Thyroid gland (tissue), 4 donors: ENCODE measurements around the gene POT1. TPM values are rescaled to one million over a fixed set of nuclear protein-coding genes. Genes with fewer than 3 reads are reported as not detected.

Experiments
- DNase-seq, 2 donors: peaks; one replicate each; pipeline ENCODE4 v3.0.0-alpha.2; 2019
- H3K27ac ChIP-seq, 3 donors: fragments of 200-600 bp; sonication (generic); 1 replicate in 2 of 3; 2 replicates in 1 of 3; pipeline ENCODE4 v1.5.1; 2016 to 2019; ENCODE audit warnings: mild to moderate bottlenecking in 1 of 3, moderate library complexity in 1 of 3
- H3K27me3 ChIP-seq: fragments of 200-600 bp; sonication (generic); one replicate; pipeline ENCODE4 v1.5.1; 2019
- H3K36me3 ChIP-seq, 2 donors: fragments of 200-600 bp; sonication (generic); one replicate each; pipeline ENCODE4 v1.5.1; 2016 to 2019
- H3K4me1 ChIP-seq, 2 donors: fragments of 200-600 bp; sonication (generic); one replicate each; pipeline ENCODE4 v1.5.1; 2017 to 2019
- H3K4me3 ChIP-seq, 3 donors: fragments of 200-600 bp; sonication (generic); replicated peaks in 1 of 3; 1 replicate in 2 of 3; 2 replicates in 1 of 3; pipeline ENCODE4 v1.5.1; 2016; ENCODE audit warnings: mild to moderate bottlenecking in 1 of 3
- H3K9me3 ChIP-seq: fragments of 200-600 bp; sonication (generic); one replicate; pipeline ENCODE4 v1.5.1; 2017
- CTCF ChIP-seq, 6 experiments: fragments of 200-600 bp in 3 of 6; fragments of 450-650 bp in 3 of 6; sonication (generic) in 3 of 6; IDR thresholded peaks; one replicate each; pipeline ENCODE4 v1.5.1; 2016 to 2019; ENCODE audit warnings: antibody characterized with exemption in 6 of 6, mild to moderate bottlenecking in 2 of 6, inconsistent platforms in 1 of 6, moderate library complexity in 1 of 6
- POLR2A ChIP-seq, 2 donors: fragments of 450-650 bp; IDR thresholded peaks; one replicate each; pipeline ENCODE4 v1.6.1; 2017; ENCODE audit warnings: antibody characterized with exemption in 2 of 2, mild to moderate bottlenecking in 2 of 2, moderate library complexity in 1 of 2
- WGBS, 2 donors: methylation state at CpG; one replicate each; pipeline ENCODE4 v1.1.5; 2017; 5-methylcytosine and 5-hydroxymethylcytosine counted together
- intact Hi-C: fragments of 100-400 bp; cut with DNase I; formaldehyde crosslinking; loops from one replicate; pipeline ENCODE4 v1.15.1; 2023
- total RNA-seq, 4 donors: library from RNA; depleted of rRNA; stranded (reverse); fragments of >200 nt; gene quantifications; one replicate each; pipeline ENCODE4 v1.2.3, GENCODE V29; 2016

The POT1 gene
- total RNA-seq, 4 donors from 2014 or later, result 30.6 to 48.4 (median 35.4) TPM

GRCh38 chr7:124924906-124925305 lies 4.7 kb downstream of the POT1 start:
- Histone ChIP-seq H3K4me3 (no peak overlapping the region), H3K9me3 (no peaks in the 10 kb centered on the region), H3K27me3 (no peaks in the 10 kb centered on the region), H3K4me1 (peaks cover 3 to 7% of the 10 kb centered on the region in 2 donors), H3K36me3 (no peaks in the 10 kb centered on the region), H3K27ac (no peak overlapping the region)
- TF ChIP-seq POLR2A (IDR thresholded peaks at IDR 0.05), result no peak
- TF ChIP-seq CTCF (IDR thresholded peaks at IDR 0.05), result no peak
- intact Hi-C loops, result no loop called here
- no peak for DNase-seq

GRCh38 chr7:124922200-124922599 lies 7.4 kb downstream of the POT1 start:
- Histone ChIP-seq H3K27me3 (no peaks in the 10 kb centered on the region), H3K4me1 (no peaks in the 10 kb centered on the region), H3K9me3 (no peaks in the 10 kb centered on the region), H3K4me3 (no peak overlapping the region), H3K36me3 (no peaks in the 10 kb centered on the region), H3K27ac (no peak overlapping the region)
- no peak for DNase-seq
- TF ChIP-seq POLR2A (IDR thresholded peaks at IDR 0.05) (no peak), CTCF (IDR thresholded peaks at IDR 0.05) (no peak)
- intact Hi-C loops, result no loop called here

GRCh38 chr7:124919841-124920240 lies 9.8 kb downstream of the POT1 start:
- no peaks in the 10 kb centered on the region for H3K36me3 ChIP-seq
- WGBS, 2 donors, result 94 to 98% methylated on average over 2 of the region's 2 CpGs
- no peaks in the 10 kb centered on the region for H3K4me1 ChIP-seq
- no peak overlapping the region for H3K27ac ChIP-seq
- DNase-seq, result no peak
- no peaks in the 10 kb centered on the region for H3K9me3 ChIP-seq
- TF ChIP-seq CTCF (IDR thresholded peaks at IDR 0.05), result no peak
- TF ChIP-seq POLR2A (IDR thresholded peaks at IDR 0.05), result no peak
- H3K27me3 ChIP-seq, result no peaks in the 10 kb centered on the region
- intact Hi-C loops, result no loop called here
- no peak overlapping the region for H3K4me3 ChIP-seq

- Histone ChIP-seq H3K9me3 (no peaks in the 10 kb centered on the region), H3K4me1 (no peaks in the 10 kb centered on the region), H3K36me3 (no peaks in the 10 kb centered on the region), H3K4me3 (no peak overlapping the region), H3K27ac (no peak overlapping the region), H3K27me3 (no peaks in the 10 kb centered on the region)
- DNase-seq, result no peak
- intact Hi-C loops, result no loop called here
- 91 to 94% methylated on average over 3 of the region's 3 CpGs for WGBS, 2 donors
- TF ChIP-seq POLR2A (IDR thresholded peaks at IDR 0.05) (no peak), CTCF (IDR thresholded peaks at IDR 0.05) (no peak)
These were observed 11.0 kb downstream of the POT1 start for GRCh38 chr7:124918662-124919061.

- DNase-seq, result no peak
- H3K36me3 ChIP-seq, result no peaks in the 10 kb centered on the region
- TF ChIP-seq CTCF (IDR thresholded peaks at IDR 0.05), result no peak
- no peak for TF ChIP-seq POLR2A (IDR thresholded peaks at IDR 0.05)
- H3K4me3 ChIP-seq, result no peak overlapping the region
- no peaks in the 10 kb centered on the region for H3K4me1 ChIP-seq
- H3K27ac ChIP-seq, result no peak overlapping the region
- no peaks in the 10 kb centered on the region for H3K9me3 ChIP-seq
- intact Hi-C loops, result no loop called here
- WGBS, 2 donors, result 94 to 97% methylated on average over 1 of the region's 1 CpG
- H3K27me3 ChIP-seq, result no peaks in the 10 kb centered on the region
These were observed 14.4 kb downstream of the POT1 start for GRCh38 chr7:124915242-124915641.
